ENCODE results near the gene ANKRD66. TPM values are rescaled to one million over a fixed set of nuclear protein-coding genes. Genes with fewer than 3 reads are reported as not detected.
A peak's percentile ranks its signal among the peaks of the same experiment; 100 is the strongest.

Gene ANKRD66
- polyA plus RNA-seq, 1 donor (not counting 4 experiments of a cell fraction or from before 2014, with no cell fraction given): not detected

DNA sequence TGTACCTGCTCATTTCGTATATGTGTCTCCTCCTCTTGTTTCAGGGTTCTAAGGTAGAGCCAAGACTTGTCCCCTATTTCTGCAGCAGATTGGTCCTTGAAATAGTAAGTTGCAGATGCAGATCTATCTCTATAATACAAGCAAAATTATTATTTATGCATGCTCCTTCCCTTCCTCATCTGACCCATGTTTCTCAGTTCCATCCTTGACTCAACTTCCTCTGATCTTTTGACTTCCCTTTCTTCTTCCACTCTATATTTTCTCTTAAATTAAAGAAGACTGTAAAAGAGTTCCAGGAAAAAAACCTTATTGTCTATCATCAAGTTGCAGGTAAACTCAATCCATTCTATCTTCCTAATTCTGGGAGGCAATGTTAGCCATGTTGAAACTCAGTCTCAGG is 35.2 kb upstream of the ANKRD66 start:
- Histone ChIP-seq H3K4me3 (ENCODE audit: control insufficient read depth in 2 of 3, extremely low read depth in 1 of 3, insufficient read depth in 2 of 3, low read depth in 1 of 3, low read length in 3 of 3) (no peak overlapping the region), H3K36me3 (ENCODE audit: control insufficient read depth in 2 of 2, extremely low read depth in 1 of 2, insufficient read depth in 2 of 2, low read length in 2 of 2) (no peaks in the 10 kb centered on the region), H3K9me3 (ENCODE audit: control insufficient read depth, low read depth, low read length) (no peaks in the 10 kb centered on the region), H3K27me3 (ENCODE audit: control insufficient read depth, extremely low read depth, insufficient read depth, low read length) (no peaks in the 10 kb centered on the region), H3K79me2 (ENCODE audit: control insufficient read depth, insufficient read depth, low read length) (no peaks in the 10 kb centered on the region), H3K4me2 (ENCODE audit: control insufficient read depth, extremely low read depth, insufficient read depth, low read depth, low read length) (no peak overlapping the region), H3K9ac (ENCODE audit: control insufficient read depth, extremely low read depth, insufficient read depth, low read length) (no peak overlapping the region), H3K4me1 (ENCODE audit: control insufficient read depth, extremely low read depth, insufficient read depth, low read length) (peaks cover 17% of the 10 kb centered on the region), H2AFZ (ENCODE audit: control insufficient read depth, low read length) (no peak overlapping the region), H3K9me1 (ENCODE audit: control insufficient read depth, extremely low read depth, insufficient read depth, low read length) (no peaks in the 10 kb centered on the region), H4K20me1 (ENCODE audit: control insufficient read depth, extremely low read depth, insufficient read depth, low read length) (no peaks in the 10 kb centered on the region), H3K27ac (ENCODE audit: control insufficient read depth, insufficient read depth, low read length) (no peak overlapping the region)
- dilution Hi-C loops (cut with MboI; ENCODE audit: extremely low pct_ligation_motif_present, low sequenced_read_pairs): no loop called here
- TF ChIP-seq EZH2 (IDR thresholded peaks at IDR 0.05; ENCODE audit: low read length): no peak
- TF ChIP-seq, protein P1, sequence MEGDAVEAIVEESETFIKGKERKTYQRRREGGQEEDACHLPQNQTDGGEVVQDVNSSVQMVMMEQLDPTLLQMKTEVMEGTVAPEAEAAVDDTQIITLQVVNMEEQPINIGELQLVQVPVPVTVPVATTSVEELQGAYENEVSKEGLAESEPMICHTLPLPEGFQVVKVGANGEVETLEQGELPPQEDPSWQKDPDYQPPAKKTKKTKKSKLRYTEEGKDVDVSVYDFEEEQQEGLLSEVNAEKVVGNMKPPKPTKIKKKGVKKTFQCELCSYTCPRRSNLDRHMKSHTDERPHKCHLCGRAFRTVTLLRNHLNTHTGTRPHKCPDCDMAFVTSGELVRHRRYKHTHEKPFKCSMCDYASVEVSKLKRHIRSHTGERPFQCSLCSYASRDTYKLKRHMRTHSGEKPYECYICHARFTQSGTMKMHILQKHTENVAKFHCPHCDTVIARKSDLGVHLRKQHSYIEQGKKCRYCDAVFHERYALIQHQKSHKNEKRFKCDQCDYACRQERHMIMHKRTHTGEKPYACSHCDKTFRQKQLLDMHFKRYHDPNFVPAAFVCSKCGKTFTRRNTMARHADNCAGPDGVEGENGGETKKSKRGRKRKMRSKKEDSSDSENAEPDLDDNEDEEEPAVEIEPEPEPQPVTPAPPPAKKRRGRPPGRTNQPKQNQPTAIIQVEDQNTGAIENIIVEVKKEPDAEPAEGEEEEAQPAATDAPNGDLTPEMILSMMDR (optimal IDR thresholded peaks at IDR 0.05 in 1 of 3, IDR thresholded peaks at IDR 0.05 in 1 of 3, conservative IDR thresholded peaks at IDR 0.05 in 1 of 3; ENCODE audit: extremely low read depth in 1 of 3, insufficient read depth in 2 of 3, low read length in 3 of 3): no peak
- DNase-seq (ENCODE audit: low read depth, low spot score): no peak
- no peak for FAIRE-seq

DNA sequence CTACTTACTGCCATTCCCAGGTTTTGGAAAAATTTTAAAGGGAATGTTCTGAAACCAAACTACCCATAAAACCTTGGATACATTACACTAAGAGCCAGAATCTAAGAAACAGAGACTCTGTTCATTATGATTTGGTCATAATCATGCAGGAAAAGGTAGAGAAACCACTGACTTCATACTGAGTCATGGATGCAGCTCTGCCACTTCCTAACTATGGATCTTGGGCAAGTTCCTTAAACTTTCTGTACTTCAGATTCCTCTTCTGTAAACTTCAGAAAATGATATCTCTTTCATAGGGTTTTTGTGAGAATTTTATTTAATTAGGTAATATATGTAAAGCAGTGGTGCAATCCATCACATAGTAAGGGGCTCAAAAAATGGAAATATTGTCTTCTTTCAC is 31.6 kb upstream of the ANKRD66 start:
- Histone ChIP-seq H3K4me2 (ENCODE audit: control insufficient read depth, extremely low read depth, insufficient read depth, low read depth, low read length) (peak overlapping the region; percentile 51), H3K4me3 (ENCODE audit: control insufficient read depth in 2 of 3, extremely low read depth in 1 of 3, insufficient read depth in 2 of 3, low read depth in 1 of 3, low read length in 3 of 3) (no peak overlapping the region), H3K9me1 (ENCODE audit: control insufficient read depth, extremely low read depth, insufficient read depth, low read length) (no peaks in the 10 kb centered on the region), H3K4me1 (ENCODE audit: control insufficient read depth, extremely low read depth, insufficient read depth, low read length) (peaks cover 16% of the 10 kb centered on the region), H3K27me3 (ENCODE audit: control insufficient read depth, extremely low read depth, insufficient read depth, low read length) (no peaks in the 10 kb centered on the region), H3K27ac (ENCODE audit: control insufficient read depth, insufficient read depth, low read length) (peak overlapping the region; percentile 24), H3K79me2 (ENCODE audit: control insufficient read depth, insufficient read depth, low read length) (no peaks in the 10 kb centered on the region), H4K20me1 (ENCODE audit: control insufficient read depth, extremely low read depth, insufficient read depth, low read length) (peaks cover 2% of the 10 kb centered on the region), H3K36me3 (ENCODE audit: control insufficient read depth in 2 of 2, extremely low read depth in 1 of 2, insufficient read depth in 2 of 2, low read length in 2 of 2) (no peaks in the 10 kb centered on the region), H2AFZ (ENCODE audit: control insufficient read depth, low read length) (no peak overlapping the region), H3K9me3 (ENCODE audit: control insufficient read depth, low read depth, low read length) (no peaks in the 10 kb centered on the region), H3K9ac (ENCODE audit: control insufficient read depth, extremely low read depth, insufficient read depth, low read length) (no peak overlapping the region)
- dilution Hi-C loops (cut with MboI; ENCODE audit: extremely low pct_ligation_motif_present, low sequenced_read_pairs): no loop called here
- DNase-seq (ENCODE audit: low read depth, low spot score) (no peak), FAIRE-seq (peak; percentile 90)
- no peak for TF ChIP-seq EZH2 (IDR thresholded peaks at IDR 0.05; ENCODE audit: low read length)
- TF ChIP-seq, protein P1 (optimal IDR thresholded peaks at IDR 0.05 in 1 of 3, IDR thresholded peaks at IDR 0.05 in 1 of 3, conservative IDR thresholded peaks at IDR 0.05 in 1 of 3; ENCODE audit: extremely low read depth in 1 of 3, insufficient read depth in 2 of 3, low read length in 3 of 3): no peak

All from keratinocyte (primary cell).